ENCODE results near the gene B9D1. TPM values are rescaled to one million over a fixed set of nuclear protein-coding genes. Genes with fewer than 3 reads are reported as not detected.
A peak's percentile ranks its signal among the peaks of the same experiment; 100 is the strongest.

The B9D1 gene
- total and polyA plus RNA-seq, 2 of the 13 experiments (the other 11 are each of a cell fraction or from before 2014, with no cell fraction given), result 27.7 to 31.1 TPM

DNA sequence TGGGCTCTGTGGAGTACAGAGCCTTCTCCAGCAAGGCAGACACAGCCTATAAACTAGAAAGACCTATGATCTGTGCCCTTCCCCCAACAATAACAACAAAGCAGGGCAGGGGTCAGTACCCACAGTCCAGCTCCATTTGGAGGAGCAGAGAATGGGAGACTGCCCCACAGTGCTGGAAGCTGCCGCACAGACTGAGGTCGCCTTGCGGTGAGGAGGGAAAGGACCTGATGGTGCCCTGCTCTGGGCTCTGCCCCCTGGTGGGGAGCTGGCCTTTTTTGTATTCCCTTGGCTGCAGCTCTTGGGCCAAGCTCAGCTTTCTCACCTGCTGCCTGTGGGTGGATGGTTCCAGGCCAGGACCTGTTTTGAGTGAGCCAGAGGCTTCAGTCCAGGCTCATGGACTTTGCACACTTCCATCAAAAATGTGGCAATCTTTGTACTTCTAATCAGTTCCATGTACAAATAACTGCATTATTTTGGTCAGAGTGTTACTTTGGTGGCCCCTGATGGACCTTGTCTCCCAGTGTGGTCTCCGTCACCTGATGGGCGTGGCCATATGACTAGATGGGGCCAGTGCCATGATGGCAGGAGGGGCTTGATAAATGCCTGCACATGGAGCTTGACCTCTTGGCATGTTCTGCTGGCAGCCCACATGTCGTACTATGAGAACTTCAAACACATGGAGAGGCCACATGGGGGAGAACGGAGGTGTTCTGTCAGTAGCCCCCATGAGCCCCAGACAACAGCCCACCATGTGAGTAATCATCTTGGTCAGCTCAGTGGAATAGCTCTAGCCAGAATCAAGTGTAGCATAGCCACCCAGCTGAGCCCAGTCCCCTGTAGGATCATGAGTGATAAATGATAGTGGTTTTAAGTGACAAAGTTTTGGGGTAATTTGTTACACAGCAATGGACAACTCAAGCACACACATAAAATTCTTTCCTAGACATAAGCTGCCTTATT lies 24.2 kb downstream of the B9D1 start (continued):
- TF ChIP-seq, protein P1, sequence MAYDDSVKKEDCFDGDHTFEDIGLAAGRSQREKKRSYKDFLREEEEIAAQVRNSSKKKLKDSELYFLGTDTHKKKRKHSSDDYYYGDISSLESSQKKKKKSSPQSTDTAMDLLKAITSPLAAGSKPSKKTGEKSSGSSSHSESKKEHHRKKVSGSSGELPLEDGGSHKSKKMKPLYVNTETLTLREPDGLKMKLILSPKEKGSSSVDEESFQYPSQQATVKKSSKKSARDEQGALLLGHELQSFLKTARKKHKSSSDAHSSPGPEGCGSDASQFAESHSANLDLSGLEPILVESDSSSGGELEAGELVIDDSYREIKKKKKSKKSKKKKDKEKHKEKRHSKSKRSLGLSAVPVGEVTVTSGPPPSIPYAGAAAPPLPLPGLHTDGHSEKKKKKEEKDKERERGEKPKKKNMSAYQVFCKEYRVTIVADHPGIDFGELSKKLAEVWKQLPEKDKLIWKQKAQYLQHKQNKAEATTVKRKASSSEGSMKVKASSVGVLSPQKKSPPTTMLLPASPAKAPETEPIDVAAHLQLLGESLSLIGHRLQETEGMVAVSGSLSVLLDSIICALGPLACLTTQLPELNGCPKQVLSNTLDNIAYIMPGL (CRISPR knock-in tag; IDR thresholded peaks at IDR 0.05; ENCODE audit: borderline replicate concordance in 1 of 2, low read depth in 1 of 2), result peak; percentile 74 to 86; a peak in 3 of 4 replicates
- TF ChIP-seq ZNF251 (CRISPR knock-in tag; IDR thresholded peaks at IDR 0.05) (no peak), ZNF850 (CRISPR knock-in tag; conservative IDR thresholded peaks at IDR 0.05) (no peak), ISL2 (CRISPR knock-in tag; IDR thresholded peaks at IDR 0.05) (peak; percentile 80), CBX1 (IDR thresholded peaks at IDR 0.05; ENCODE audit: low read depth) (no peak), MEIS2 (CRISPR knock-in tag; IDR thresholded peaks at IDR 0.05) (peak; percentile 84), CAMTA2 (CRISPR knock-in tag; IDR thresholded peaks at IDR 0.05; ENCODE audit: borderline replicate concordance) (no peak), TEAD3 (CRISPR knock-in tag; optimal IDR thresholded peaks at IDR 0.05; ENCODE audit: borderline replicate concordance) (peak; percentile 49), NFYC (CRISPR knock-in tag; IDR thresholded peaks at IDR 0.05) (peak; percentile 12; the same call in 1 of the 2 replicates), CENPT (CRISPR knock-in tag; IDR thresholded peaks at IDR 0.05; ENCODE audit: low read depth) (no peak), MED1 (CRISPR knock-in tag; IDR thresholded peaks at IDR 0.05) (peak; percentile 76), ETV5 (CRISPR knock-in tag; IDR thresholded peaks at IDR 0.05; ENCODE audit: borderline replicate concordance) (peak; percentile 46; the same call in 1 of the 2 replicates), REL (CRISPR knock-in tag; conservative IDR thresholded peaks at IDR 0.05) (no peak), BCL6 (CRISPR knock-in tag; IDR thresholded peaks at IDR 0.05) (peak; percentile 34; the same call in 1 of the 2 replicates)
- TF ChIP-seq, protein P2, sequence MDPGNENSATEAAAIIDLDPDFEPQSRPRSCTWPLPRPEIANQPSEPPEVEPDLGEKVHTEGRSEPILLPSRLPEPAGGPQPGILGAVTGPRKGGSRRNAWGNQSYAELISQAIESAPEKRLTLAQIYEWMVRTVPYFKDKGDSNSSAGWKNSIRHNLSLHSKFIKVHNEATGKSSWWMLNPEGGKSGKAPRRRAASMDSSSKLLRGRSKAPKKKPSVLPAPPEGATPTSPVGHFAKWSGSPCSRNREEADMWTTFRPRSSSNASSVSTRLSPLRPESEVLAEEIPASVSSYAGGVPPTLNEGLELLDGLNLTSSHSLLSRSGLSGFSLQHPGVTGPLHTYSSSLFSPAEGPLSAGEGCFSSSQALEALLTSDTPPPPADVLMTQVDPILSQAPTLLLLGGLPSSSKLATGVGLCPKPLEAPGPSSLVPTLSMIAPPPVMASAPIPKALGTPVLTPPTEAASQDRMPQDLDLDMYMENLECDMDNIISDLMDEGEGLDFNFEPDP (CRISPR knock-in tag; conservative IDR thresholded peaks at IDR 0.05), result no peak
- TF ChIP-seq, protein P3, sequence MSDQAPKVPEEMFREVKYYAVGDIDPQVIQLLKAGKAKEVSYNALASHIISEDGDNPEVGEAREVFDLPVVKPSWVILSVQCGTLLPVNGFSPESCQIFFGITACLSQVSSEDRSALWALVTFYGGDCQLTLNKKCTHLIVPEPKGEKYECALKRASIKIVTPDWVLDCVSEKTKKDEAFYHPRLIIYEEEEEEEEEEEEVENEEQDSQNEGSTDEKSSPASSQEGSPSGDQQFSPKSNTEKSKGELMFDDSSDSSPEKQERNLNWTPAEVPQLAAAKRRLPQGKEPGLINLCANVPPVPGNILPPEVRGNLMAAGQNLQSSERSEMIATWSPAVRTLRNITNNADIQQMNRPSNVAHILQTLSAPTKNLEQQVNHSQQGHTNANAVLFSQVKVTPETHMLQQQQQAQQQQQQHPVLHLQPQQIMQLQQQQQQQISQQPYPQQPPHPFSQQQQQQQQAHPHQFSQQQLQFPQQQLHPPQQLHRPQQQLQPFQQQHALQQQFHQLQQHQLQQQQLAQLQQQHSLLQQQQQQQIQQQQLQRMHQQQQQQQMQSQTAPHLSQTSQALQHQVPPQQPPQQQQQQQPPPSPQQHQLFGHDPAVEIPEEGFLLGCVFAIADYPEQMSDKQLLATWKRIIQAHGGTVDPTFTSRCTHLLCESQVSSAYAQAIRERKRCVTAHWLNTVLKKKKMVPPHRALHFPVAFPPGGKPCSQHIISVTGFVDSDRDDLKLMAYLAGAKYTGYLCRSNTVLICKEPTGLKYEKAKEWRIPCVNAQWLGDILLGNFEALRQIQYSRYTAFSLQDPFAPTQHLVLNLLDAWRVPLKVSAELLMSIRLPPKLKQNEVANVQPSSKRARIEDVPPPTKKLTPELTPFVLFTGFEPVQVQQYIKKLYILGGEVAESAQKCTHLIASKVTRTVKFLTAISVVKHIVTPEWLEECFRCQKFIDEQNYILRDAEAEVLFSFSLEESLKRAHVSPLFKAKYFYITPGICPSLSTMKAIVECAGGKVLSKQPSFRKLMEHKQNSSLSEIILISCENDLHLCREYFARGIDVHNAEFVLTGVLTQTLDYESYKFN (CRISPR knock-in tag; conservative IDR thresholded peaks at IDR 0.05), result peak; percentile 96
- TF ChIP-seq, protein P4, sequence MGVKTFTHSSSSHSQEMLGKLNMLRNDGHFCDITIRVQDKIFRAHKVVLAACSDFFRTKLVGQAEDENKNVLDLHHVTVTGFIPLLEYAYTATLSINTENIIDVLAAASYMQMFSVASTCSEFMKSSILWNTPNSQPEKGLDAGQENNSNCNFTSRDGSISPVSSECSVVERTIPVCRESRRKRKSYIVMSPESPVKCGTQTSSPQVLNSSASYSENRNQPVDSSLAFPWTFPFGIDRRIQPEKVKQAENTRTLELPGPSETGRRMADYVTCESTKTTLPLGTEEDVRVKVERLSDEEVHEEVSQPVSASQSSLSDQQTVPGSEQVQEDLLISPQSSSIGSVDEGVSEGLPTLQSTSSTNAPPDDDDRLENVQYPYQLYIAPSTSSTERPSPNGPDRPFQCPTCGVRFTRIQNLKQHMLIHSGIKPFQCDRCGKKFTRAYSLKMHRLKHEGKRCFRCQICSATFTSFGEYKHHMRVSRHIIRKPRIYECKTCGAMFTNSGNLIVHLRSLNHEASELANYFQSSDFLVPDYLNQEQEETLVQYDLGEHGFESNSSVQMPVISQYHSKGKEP (CRISPR knock-in tag; IDR thresholded peaks at IDR 0.05), result peak; percentile 23; the same call in 1 of the 2 replicates
- TF ChIP-seq, protein P5, sequence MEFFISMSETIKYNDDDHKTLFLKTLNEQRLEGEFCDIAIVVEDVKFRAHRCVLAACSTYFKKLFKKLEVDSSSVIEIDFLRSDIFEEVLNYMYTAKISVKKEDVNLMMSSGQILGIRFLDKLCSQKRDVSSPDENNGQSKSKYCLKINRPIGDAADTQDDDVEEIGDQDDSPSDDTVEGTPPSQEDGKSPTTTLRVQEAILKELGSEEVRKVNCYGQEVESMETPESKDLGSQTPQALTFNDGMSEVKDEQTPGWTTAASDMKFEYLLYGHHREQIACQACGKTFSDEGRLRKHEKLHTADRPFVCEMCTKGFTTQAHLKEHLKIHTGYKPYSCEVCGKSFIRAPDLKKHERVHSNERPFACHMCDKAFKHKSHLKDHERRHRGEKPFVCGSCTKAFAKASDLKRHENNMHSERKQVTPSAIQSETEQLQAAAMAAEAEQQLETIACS (CRISPR knock-in tag; IDR thresholded peaks at IDR 0.05), result no peak
